Measurements from ENCODE around the gene PLA2G6. TPM values are rescaled to one million over a fixed set of nuclear protein-coding genes. Genes with fewer than 3 reads are reported as not detected.

The PLA2G6 gene
- total and polyA plus RNA-seq, 2 of the 8 experiments (the other 6 are each of a cell fraction or from before 2014, with no cell fraction given): 13.2 to 21.0 TPM

DNA sequence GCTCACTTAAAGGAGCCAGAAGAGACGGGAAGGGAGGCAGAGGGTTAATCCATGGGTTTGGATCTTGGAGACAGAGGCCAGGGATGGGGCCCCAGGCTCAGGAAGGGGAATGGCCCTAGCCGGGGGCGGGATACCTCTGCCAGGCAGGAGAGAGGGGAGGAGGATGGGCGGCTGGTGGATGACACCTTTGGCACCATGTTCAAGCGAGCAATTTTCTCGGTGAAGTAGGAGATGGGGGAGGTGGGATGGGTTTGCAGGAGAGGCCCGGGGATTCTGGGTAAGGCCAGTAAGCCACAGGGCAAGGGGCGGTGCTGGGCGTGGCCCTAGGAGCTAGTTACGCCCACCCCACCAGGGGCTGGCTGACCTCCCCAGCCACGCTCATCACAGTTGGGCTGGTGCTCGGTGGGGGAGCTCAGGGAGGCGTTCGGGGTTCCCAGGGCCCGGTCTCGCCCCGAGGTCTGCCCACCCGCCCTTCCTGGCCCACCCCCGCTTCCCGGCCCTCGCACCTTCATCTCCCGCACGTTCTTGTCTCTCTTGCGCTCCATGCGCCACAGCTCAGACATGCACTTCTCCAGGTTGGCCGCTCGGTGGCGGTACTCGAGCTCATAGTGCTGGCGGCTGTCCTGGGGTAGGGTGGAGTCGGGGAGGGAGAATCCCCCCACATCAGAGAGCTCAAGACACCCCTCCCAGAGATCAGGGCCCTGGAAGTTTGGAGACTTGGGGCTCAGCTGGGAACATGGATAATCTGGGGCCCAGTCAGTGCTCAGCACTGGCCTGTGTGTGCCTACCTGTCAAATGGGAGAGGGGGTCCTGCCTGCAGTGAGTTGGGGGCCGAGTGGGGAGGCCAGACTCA lies 83.8 kb downstream of the PLA2G6 start (continued):
- no peak for TF ChIP-seq USF2 (IDR thresholded peaks at IDR 0.05; ENCODE audit: low read length)
- TF ChIP-seq NANOG (IDR thresholded peaks at IDR 0.05; ENCODE audit: insufficient read depth, low read depth, low read length, poor library complexity, severe bottlenecking): no peak
- TF ChIP-seq KDM4A (IDR thresholded peaks at IDR 0.05; ENCODE audit: low read depth, low read length, severe bottlenecking): peak; percentile 40
- no peak for TF ChIP-seq SP2 (IDR thresholded peaks at IDR 0.05; ENCODE audit: low read length)
- peak; percentile 48; the same call in 1 of the 2 replicates for TF ChIP-seq TBP (IDR thresholded peaks at IDR 0.05; ENCODE audit: low read depth, low read length)
- no peak for TF ChIP-seq TAF7 (optimal IDR thresholded peaks at IDR 0.05; ENCODE audit: borderline replicate concordance, low read depth, low read length)
- peak; percentile 84 to 86 (median 85) for TF ChIP-seq CTCF (IDR thresholded peaks at IDR 0.05; ENCODE audit: control extremely low read depth in 1 of 3, insufficient read depth in 1 of 3, low read depth in 1 of 3, low read length in 3 of 3)
- TF ChIP-seq SRF (IDR thresholded peaks at IDR 0.05; ENCODE audit: low read depth, low read length): no peak
- peak; percentile 63 for TF ChIP-seq ASH2L (IDR thresholded peaks at IDR 0.05; ENCODE audit: low read length)
- TF ChIP-seq EP300 (IDR thresholded peaks at IDR 0.05; ENCODE audit: borderline replicate concordance in 1 of 2, low read depth in 2 of 2, low read length in 2 of 2): no peak
- no peak for TF ChIP-seq JUN (IDR thresholded peaks at IDR 0.05; ENCODE audit: low read depth, low read length)
- TF ChIP-seq BRCA1 (IDR thresholded peaks at IDR 0.05; ENCODE audit: low read depth, low read length): no peak
- TF ChIP-seq HDAC6 (IDR thresholded peaks at IDR 0.05; ENCODE audit: low read depth, low read length): no peak
- TF ChIP-seq BACH1 (IDR thresholded peaks at IDR 0.05; ENCODE audit: low read length): no peak
- TF ChIP-seq PHF8 (conservative IDR thresholded peaks at IDR 0.05; ENCODE audit: low read depth, low read length): peak; percentile 36; the same call in 1 of the 2 replicates
- peak in 1 of 2 experiments; percentile 36; a peak in 1 of 4 replicates for TF ChIP-seq SIN3A (conservative IDR thresholded peaks at IDR 0.05 in 1 of 2, IDR thresholded peaks at IDR 0.05 in 1 of 2; ENCODE audit: low read depth in 1 of 2, low read length in 2 of 2)
- peak; percentile 30; the same call in 1 of the 2 replicates for TF ChIP-seq POLR2AphosphoS5 (IDR thresholded peaks at IDR 0.05; ENCODE audit: low read depth, low read length)
- TF ChIP-seq RAD21 (IDR thresholded peaks at IDR 0.05 in 1 of 2, conservative IDR thresholded peaks at IDR 0.05 in 1 of 2; ENCODE audit: low read depth in 2 of 2, low read length in 2 of 2): peak; percentile 65 to 74
- no peak for TF ChIP-seq POU5F1 (IDR thresholded peaks at IDR 0.05; ENCODE audit: low read depth, low read length)
